Fibroblast of lung (primary cell): ENCODE measurements around the gene PGAM1.

ENCODE experiments used
- CTCF ChIP-seq, 2 donors: IDR thresholded peaks in 1 of 2; conservative IDR thresholded peaks in 1 of 2; 1 replicate in 1 of 2; 2 replicates in 1 of 2; pipeline ENCODE4 v1.5.1; 2011 to 2012; ENCODE audit warnings: low read length in 2 of 2, control low read depth in 1 of 2, inconsistent platforms in 1 of 2, low read depth in 1 of 2, mild to moderate bottlenecking in 1 of 2
- EZH2 ChIP-seq: IDR thresholded peaks from 2 replicates; pipeline ENCODE4 v1.5.1; 2012; ENCODE audit warnings: low read length, control low read depth, mild to moderate bottlenecking; ENCODE audit errors: missing control alignments

GRCh38 chr10:97435211-97435610, 9.2 kb downstream of the PGAM1 start:
- TF ChIP-seq CTCF (conservative IDR thresholded peaks at IDR 0.05 in 1 of 2, IDR thresholded peaks at IDR 0.05 in 1 of 2; ENCODE audit: low read depth in 1 of 2, low read length in 2 of 2) (no peak), EZH2 (no peak)
